HAP-1 (cell line): ENCODE results near the gene MMEL1.
A peak's percentile ranks its signal among the peaks of the same experiment; 100 is the strongest.

Experiments used
- DNase-seq, 2 experiments: peaks; one replicate each; pipeline ENCODE4 v3.0.0-alpha.2; 2016 to 2020; ENCODE audit warnings: low spot score in 2 of 2
- H3K27me3 ChIP-seq: fragments of 250-450 bp; sonication (Bioruptor Pico); 2 replicates; pipeline ENCODE4 v1.5.1; 2020; ENCODE audit warnings: low read depth, mild to moderate bottlenecking, moderate library complexity
- H3K36me3 ChIP-seq: fragments of 250-450 bp; sonication (Bioruptor Pico); replicated peaks from 2 replicates; pipeline ENCODE4 v1.5.1; 2020; ENCODE audit warnings: mild to moderate bottlenecking
- H3K4me1 ChIP-seq: fragments of 250-450 bp; sonication (Bioruptor Pico); 2 replicates; pipeline ENCODE4 v1.5.1; 2020; ENCODE audit warnings: mild to moderate bottlenecking
- H3K4me3 ChIP-seq: fragments of 250-450 bp; sonication (Bioruptor Pico); 2 replicates; pipeline ENCODE4 v1.5.1; 2020; ENCODE audit warnings: mild to moderate bottlenecking, moderate library complexity
- H3K9me3 ChIP-seq: fragments of 250-450 bp; sonication (Bioruptor Pico); 2 replicates; pipeline ENCODE4 v1.5.1; 2020; ENCODE audit warnings: mild to moderate bottlenecking, moderate library complexity
- in situ Hi-C: fragments of 300-500 bp; cut with MboI; formaldehyde crosslinking; loops from 3 replicates; pipeline ENCODE4 v1.14.3; 2020; ENCODE audit warnings: low sequenced_read_pairs, inconsistent platforms, mixed read lengths

MMEL1 gene

GRCh38 chr1:2601721-2602303 lies 31.0 kb downstream of the MMEL1 start:
- no peaks in the 10 kb centered on the region for H3K36me3 ChIP-seq
- no peak for DNase-seq
- H3K4me1 ChIP-seq, result no peaks in the 10 kb centered on the region
- H3K9me3 ChIP-seq, result no peaks in the 10 kb centered on the region
- in situ Hi-C loops, result no loop called here
- no peak overlapping the region for H3K4me3 ChIP-seq
- H3K27me3 ChIP-seq, result peaks cover 17% of the 10 kb centered on the region

GRCh38 chr1:2598329-2598931 lies 34.4 kb downstream of the MMEL1 start:
- Histone ChIP-seq H3K4me3 (no peak overlapping the region), H3K9me3 (no peaks in the 10 kb centered on the region), H3K4me1 (no peaks in the 10 kb centered on the region), H3K27me3 (peaks cover 22% of the 10 kb centered on the region), H3K36me3 (no peaks in the 10 kb centered on the region)
- in situ Hi-C loops, result no loop called here
- DNase-seq, result no peak

DNA sequence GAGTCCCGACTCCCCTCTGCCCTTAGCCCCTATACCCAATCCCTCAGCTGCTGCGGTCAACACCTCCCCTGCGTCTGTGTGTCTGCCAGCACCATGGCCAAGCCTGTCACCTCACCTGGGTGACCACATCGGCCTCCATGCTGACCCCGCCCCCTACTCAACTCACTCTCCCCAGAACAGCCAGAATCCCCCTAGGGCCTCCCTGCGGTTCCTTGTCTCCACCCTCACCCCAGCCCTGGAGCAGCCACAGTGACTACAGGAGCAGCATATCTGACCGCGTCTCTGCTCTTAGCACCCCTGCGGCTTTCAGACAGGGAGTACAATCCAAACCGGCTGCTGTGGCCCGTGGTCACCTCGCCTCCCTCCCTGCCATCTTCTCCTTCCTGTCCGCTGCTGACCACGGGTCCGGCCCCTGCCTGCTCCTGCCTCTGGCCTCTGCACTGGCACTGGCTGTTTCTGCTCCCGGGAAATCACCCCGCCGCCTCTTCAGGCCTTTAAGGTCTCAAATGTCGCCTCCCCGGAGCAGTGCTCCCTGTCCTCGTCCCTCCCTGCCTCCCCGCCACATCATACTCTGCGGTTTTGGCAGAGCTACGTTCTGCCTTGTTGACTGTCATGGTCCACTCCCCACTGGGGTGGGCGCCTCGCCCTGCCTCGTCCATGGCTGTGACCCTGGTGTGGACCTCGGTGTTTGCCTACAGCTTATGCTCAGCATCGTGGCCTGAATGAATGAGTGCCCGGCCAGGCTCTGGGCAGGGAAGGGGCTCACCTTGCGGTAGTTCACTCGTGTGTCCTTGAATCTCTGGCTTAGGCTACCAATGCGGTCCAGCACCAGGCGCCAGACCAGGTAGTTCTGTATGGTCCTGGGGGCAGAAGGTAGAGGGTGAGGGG lies 35.1 kb downstream of the MMEL1 start:
- in situ Hi-C loops, result no loop called here
- Histone ChIP-seq H3K9me3 (no peaks in the 10 kb centered on the region), H3K36me3 (no peaks in the 10 kb centered on the region), H3K27me3 (peaks cover 22% of the 10 kb centered on the region), H3K4me3 (no peak overlapping the region), H3K4me1 (no peaks in the 10 kb centered on the region)
- DNase-seq, result no peak

DNA sequence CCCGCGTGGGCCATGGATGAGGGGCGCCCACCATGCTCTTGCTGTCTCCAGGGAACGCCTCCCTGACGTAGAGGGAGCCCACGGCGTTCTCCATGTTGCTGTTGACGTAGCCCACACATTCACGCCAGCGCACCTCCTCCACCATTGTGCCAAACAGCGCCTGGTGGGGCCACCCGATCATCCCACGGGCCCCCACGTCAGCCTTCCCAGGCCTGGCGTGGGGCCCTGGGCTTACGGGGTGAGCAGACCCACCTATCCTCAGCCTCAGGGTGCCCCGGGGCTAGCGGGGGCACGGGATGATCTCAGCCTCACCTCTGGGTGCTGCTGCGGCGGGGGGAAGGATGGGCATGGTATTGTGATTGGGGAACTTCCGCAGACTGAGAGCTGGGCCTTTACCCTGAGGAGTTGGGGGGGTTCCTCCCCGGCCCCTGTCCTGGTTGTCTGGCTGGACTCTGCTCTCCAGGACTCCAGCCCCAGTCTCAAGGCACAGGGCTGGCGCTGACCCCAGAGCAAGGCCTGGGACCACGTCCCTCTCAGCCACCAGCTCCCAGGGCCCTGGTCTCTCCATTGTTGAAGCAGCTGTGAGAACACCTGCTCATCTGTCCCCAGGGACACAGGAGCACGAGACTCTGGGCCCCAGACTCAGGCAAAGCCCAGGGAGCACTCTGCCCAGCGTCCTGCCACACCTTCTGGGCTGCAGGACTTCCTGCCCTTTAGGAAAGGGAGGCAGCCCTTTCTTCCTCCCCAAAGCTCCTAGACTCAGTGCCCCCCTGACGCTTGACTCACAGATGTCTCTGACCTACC lies 36.1 kb downstream of the MMEL1 start:
- in situ Hi-C loops, result no loop called here
- Histone ChIP-seq H3K4me1 (no peaks in the 10 kb centered on the region), H3K36me3 (no peaks in the 10 kb centered on the region), H3K4me3 (no peak overlapping the region), H3K27me3 (peaks cover 14% of the 10 kb centered on the region), H3K9me3 (no peaks in the 10 kb centered on the region)
- no peak for DNase-seq

- no peak for DNase-seq
- H3K4me1 ChIP-seq, result no peaks in the 10 kb centered on the region
- H3K9me3 ChIP-seq, result no peaks in the 10 kb centered on the region
- no peak overlapping the region for H3K4me3 ChIP-seq
- H3K36me3 ChIP-seq, result no peaks in the 10 kb centered on the region
- in situ Hi-C loops, result no loop called here
- H3K27me3 ChIP-seq, result peaks cover 7% of the 10 kb centered on the region
These were observed 36.8 kb downstream of the MMEL1 start for GRCh38 chr1:2595812-2596529.

- in situ Hi-C loops, result no loop called here
- peaks cover 5% of the 10 kb centered on the region for H3K27me3 ChIP-seq
- no peaks in the 10 kb centered on the region for H3K4me1 ChIP-seq
These were observed 37.5 kb downstream of the MMEL1 start for GRCh38 chr1:2595261-2595811.

DNA sequence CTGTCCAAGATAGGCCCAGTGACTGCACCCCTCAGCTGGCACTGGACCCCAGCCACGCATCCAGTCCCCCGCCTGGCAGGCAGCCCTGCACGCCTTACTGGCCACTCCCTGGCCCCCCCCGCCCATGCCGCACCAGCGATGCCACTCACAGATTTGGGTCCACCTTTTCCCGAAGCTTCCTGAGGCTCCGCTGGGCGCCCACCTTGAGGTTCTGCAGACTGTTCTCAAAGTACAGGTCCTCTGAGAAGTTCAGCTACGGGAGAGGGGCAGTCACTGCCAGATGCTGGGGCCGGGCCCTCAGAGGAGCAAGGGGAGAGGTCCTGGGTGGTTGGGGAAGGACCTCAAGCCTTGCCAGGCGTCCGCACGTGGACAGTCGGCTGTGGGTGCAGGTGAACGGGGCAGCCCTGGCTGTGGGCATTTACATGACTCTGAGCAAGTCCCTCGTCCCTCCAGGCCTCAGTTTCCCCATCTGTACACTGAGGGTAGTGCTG lies 38.1 kb downstream of the MMEL1 start:
- no peak overlapping the region for H3K4me3 ChIP-seq
- H3K27me3 ChIP-seq, result peaks cover 5% of the 10 kb centered on the region
- no peaks in the 10 kb centered on the region for H3K36me3 ChIP-seq
- H3K4me1 ChIP-seq, result no peaks in the 10 kb centered on the region
- no peak for DNase-seq
- in situ Hi-C loops, result no loop called here
- H3K9me3 ChIP-seq, result no peaks in the 10 kb centered on the region

More at GRCh38 chr1:2595261-2595811, 37.5 kb downstream of the MMEL1 start:
- no peak for DNase-seq
- H3K36me3 ChIP-seq, result no peaks in the 10 kb centered on the region
- H3K9me3 ChIP-seq, result no peaks in the 10 kb centered on the region
- no peak overlapping the region for H3K4me3 ChIP-seq

DNA sequence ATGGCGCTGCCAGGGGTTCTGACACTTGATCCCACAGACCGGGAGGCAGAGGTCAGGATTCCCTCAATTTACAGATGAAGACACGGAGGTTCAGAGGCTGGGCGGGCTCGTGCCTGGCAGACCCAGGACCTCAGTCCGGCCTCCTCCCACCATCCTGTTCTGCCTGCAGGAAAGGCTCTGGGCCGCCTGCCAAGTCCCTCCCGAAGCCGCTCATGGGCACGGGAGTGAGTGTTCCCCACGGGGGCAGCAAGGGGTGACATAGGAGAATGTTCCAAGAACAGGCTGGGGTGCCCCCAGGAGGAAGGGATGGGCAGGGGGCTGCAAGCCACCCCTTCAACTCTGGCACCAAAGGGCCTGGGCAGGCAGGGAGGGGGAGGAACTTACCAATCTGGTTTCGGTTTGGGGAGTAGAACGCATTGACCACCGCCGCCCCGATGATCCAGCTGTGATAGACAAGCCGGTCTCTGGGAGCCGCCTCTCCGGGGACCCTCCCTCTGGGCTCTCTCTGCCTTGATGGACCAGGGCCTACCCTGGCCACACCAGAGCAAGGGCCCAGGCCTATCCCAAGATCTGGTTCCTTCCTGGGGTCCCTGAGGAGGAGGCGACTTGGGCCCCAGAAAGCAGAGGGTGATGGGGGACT lies 38.7 kb downstream of the MMEL1 start:
- Histone ChIP-seq H3K4me1 (no peaks in the 10 kb centered on the region), H3K27me3 (peaks cover 5% of the 10 kb centered on the region), H3K4me3 (no peak overlapping the region), H3K36me3 (no peaks in the 10 kb centered on the region), H3K9me3 (no peaks in the 10 kb centered on the region)
- in situ Hi-C loops, result no loop called here
- DNase-seq, result peak in 1 of 2 experiments; percentile 21

- no peak for DNase-seq
- Histone ChIP-seq H3K4me1 (no peaks in the 10 kb centered on the region), H3K27me3 (peaks cover 5% of the 10 kb centered on the region), H3K9me3 (no peaks in the 10 kb centered on the region), H3K4me3 (no peak overlapping the region), H3K36me3 (no peaks in the 10 kb centered on the region)
- in situ Hi-C loops, result no loop called here
These were observed 39.5 kb downstream of the MMEL1 start for GRCh38 chr1:2593251-2593878.

GRCh38 chr1:2592672-2593071 lies 40.1 kb downstream of the MMEL1 start:
- no peak for DNase-seq

DNA sequence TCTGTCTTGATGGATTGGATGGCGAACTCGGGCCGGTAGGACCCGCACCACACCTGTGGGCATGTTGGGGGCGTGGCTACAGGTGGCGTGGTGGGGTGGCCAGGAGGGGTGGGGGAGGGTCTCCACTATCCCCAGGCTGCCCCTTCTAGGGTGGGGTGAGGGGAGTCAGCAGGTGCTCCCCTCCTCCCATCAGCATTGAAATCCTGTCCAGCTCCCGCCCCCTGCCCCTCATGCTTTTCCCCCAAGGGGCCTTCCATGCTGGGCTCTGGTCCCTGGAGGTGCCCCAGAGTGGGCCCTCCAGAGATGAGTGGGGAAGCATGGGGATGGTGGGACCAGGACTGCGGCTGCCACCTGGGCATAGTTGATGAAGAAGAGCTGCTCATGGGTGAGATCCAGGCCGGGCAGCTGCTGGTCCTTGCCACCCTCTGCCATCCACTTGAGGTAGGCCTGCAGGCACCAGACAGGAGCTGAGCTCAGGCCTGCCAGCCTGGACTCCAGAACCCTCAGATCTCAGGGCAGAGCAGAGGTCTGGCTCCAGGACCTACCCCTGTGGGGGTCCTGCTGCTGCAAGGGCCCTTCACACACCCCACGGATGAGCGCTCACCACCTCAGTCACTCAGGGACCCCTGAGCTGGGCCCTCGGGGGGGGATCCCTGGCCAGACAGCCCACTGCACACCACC lies 41.1 kb downstream of the MMEL1 start:
- H3K4me3 ChIP-seq, result no peak overlapping the region
- H3K36me3 ChIP-seq, result no peaks in the 10 kb centered on the region
- H3K9me3 ChIP-seq, result no peaks in the 10 kb centered on the region
- H3K27me3 ChIP-seq, result peaks cover 5% of the 10 kb centered on the region; the same call in 1 of the 2 replicates
- in situ Hi-C loops, result no loop called here
- H3K4me1 ChIP-seq, result peaks cover 2% of the 10 kb centered on the region; the same call in 1 of the 2 replicates
- DNase-seq, result no peak

More at GRCh38 chr1:2592672-2593071, 40.1 kb downstream of the MMEL1 start:
- Histone ChIP-seq H3K4me1 (no peaks in the 10 kb centered on the region), H3K4me3 (no peak overlapping the region), H3K36me3 (no peaks in the 10 kb centered on the region), H3K9me3 (no peaks in the 10 kb centered on the region), H3K27me3 (peaks cover 5% of the 10 kb centered on the region)
- in situ Hi-C loops, result no loop called here

- no peaks in the 10 kb centered on the region for H3K9me3 ChIP-seq
- H3K4me3 ChIP-seq, result no peak overlapping the region
- peaks cover 2% of the 10 kb centered on the region; the same call in 1 of the 2 replicates for H3K4me1 ChIP-seq
- in situ Hi-C loops, result no loop called here
- peaks cover 5% of the 10 kb centered on the region; the same call in 1 of the 2 replicates for H3K27me3 ChIP-seq
- DNase-seq, result no peak
- H3K36me3 ChIP-seq, result no peaks in the 10 kb centered on the region
These were observed 41.6 kb downstream of the MMEL1 start for GRCh38 chr1:2591233-2591580.
